Measurements from ENCODE around the gene NCKAP5.

DNA sequence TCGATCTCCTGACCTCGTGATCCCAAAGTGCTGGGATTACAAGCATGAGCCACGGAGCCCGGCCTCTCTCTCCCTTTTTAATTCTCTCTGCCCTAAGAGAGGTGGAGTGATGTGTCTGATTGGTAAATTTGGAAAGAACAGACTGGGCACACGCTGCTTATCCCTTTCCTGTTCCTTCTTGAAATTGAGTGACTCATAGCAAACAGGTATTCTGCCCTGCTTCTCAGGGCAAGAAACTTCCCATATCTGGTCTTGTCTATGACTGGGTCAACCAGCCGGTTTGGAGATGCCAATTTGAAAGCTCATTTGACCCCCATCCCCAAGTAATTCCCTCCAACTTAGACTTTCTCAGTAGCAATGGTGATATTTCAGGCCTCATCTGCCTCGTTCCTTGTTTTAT, 913.3 kb downstream of the NCKAP5 start:
- TF ChIP-seq, protein P1, sequence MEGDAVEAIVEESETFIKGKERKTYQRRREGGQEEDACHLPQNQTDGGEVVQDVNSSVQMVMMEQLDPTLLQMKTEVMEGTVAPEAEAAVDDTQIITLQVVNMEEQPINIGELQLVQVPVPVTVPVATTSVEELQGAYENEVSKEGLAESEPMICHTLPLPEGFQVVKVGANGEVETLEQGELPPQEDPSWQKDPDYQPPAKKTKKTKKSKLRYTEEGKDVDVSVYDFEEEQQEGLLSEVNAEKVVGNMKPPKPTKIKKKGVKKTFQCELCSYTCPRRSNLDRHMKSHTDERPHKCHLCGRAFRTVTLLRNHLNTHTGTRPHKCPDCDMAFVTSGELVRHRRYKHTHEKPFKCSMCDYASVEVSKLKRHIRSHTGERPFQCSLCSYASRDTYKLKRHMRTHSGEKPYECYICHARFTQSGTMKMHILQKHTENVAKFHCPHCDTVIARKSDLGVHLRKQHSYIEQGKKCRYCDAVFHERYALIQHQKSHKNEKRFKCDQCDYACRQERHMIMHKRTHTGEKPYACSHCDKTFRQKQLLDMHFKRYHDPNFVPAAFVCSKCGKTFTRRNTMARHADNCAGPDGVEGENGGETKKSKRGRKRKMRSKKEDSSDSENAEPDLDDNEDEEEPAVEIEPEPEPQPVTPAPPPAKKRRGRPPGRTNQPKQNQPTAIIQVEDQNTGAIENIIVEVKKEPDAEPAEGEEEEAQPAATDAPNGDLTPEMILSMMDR (IDR thresholded peaks at IDR 0.05; ENCODE audit: insufficient read depth, low read length) = no peak
- TF ChIP-seq POLR2AphosphoS5 (IDR thresholded peaks at IDR 0.05; ENCODE audit: low read depth) = no peak
- TF ChIP-seq, protein P2, sequence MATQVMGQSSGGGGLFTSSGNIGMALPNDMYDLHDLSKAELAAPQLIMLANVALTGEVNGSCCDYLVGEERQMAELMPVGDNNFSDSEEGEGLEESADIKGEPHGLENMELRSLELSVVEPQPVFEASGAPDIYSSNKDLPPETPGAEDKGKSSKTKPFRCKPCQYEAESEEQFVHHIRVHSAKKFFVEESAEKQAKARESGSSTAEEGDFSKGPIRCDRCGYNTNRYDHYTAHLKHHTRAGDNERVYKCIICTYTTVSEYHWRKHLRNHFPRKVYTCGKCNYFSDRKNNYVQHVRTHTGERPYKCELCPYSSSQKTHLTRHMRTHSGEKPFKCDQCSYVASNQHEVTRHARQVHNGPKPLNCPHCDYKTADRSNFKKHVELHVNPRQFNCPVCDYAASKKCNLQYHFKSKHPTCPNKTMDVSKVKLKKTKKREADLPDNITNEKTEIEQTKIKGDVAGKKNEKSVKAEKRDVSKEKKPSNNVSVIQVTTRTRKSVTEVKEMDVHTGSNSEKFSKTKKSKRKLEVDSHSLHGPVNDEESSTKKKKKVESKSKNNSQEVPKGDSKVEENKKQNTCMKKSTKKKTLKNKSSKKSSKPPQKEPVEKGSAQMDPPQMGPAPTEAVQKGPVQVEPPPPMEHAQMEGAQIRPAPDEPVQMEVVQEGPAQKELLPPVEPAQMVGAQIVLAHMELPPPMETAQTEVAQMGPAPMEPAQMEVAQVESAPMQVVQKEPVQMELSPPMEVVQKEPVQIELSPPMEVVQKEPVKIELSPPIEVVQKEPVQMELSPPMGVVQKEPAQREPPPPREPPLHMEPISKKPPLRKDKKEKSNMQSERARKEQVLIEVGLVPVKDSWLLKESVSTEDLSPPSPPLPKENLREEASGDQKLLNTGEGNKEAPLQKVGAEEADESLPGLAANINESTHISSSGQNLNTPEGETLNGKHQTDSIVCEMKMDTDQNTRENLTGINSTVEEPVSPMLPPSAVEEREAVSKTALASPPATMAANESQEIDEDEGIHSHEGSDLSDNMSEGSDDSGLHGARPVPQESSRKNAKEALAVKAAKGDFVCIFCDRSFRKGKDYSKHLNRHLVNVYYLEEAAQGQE (IDR thresholded peaks at IDR 0.05; ENCODE audit: insufficient replicate concordance, low read depth) = no peak
- no peak for TF ChIP-seq GABPA (IDR thresholded peaks at IDR 0.05; ENCODE audit: low read depth)

All from HL-60 (cell line).